T-cell (primary cell): ENCODE measurements around the gene DYNC1I1. TPM values are rescaled to one million over a fixed set of nuclear protein-coding genes. Genes with fewer than 3 reads are reported as not detected.

Experiments
- ATAC-seq, 4 experiments: fragments of 200-7000 bp in 3 of 4; fragments of 150-1000 bp in 1 of 4; cut with Tn5 transposase; replicated peaks in 1 of 4; 1 replicate in 3 of 4; 2 replicates in 1 of 4; pipeline ENCODE4 v1.10.0; 2021; ENCODE audit warnings: moderate library complexity in 3 of 4, mild to moderate bottlenecking in 2 of 4, moderate number of reproducible peaks in 1 of 4
- CTCF ChIA-PET, 2 donors: fragments of 300-600 bp; sonication (Branson Sonifier 250); formaldehyde crosslinking; loops; one replicate each; lab custom pipeline; 2022; ENCODE audit warnings: antibody characterized with exemption in 2 of 2; lab: Charles Lee
- POLR2A ChIA-PET, 2 donors: fragments of 300-600 bp; sonication (Branson Sonifier 250); formaldehyde crosslinking; loops; one replicate each; lab custom pipeline; 2022; ENCODE audit warnings: antibody characterized with exemption in 2 of 2; lab: Charles Lee
- DNase-seq, 35 experiments: peaks; one replicate each; pipeline versions ENCODE4 v3.0.0 to v3.0.0-alpha.2; 2013 to 2023
- H3K27ac ChIP-seq: one replicate; pipeline ENCODE4 v1.5.1; 2013; ENCODE audit warnings: low read length
- H3K27me3 ChIP-seq, 2 experiments: replicated peaks in 1 of 2; 1 replicate in 1 of 2; 2 replicates in 1 of 2; pipeline versions ENCODE4 v1.6.1 to v1.7.0; 2013; ENCODE audit warnings: low read length in 1 of 2, mixed read lengths in 1 of 2; ENCODE audit not compliant: control insufficient read depth in 2 of 2, insufficient read depth in 2 of 2; ENCODE audit errors: extremely low read depth in 1 of 2
- H3K36me3 ChIP-seq, 2 donors: 1 replicate in 1 of 2; 2 replicates in 1 of 2; pipeline versions ENCODE4 v1.6.1 to v1.7.0; 2013; ENCODE audit warnings: low read length in 1 of 2; ENCODE audit not compliant: control insufficient read depth in 2 of 2, insufficient read depth in 1 of 2; ENCODE audit errors: extremely low read depth in 1 of 2
- H3K4me1 ChIP-seq, 2 experiments: 1 replicate in 1 of 2; 2 replicates in 1 of 2; pipeline versions ENCODE4 v1.6.1 to v1.7.0; 2013; ENCODE audit warnings: low read length in 2 of 2, mixed read lengths in 1 of 2; ENCODE audit not compliant: insufficient read depth in 2 of 2, control insufficient read depth in 1 of 2; ENCODE audit errors: extremely low read depth in 1 of 2
- H3K4me3 ChIP-seq, 2 donors: 1 replicate in 1 of 2; 2 replicates in 1 of 2; pipeline versions ENCODE4 v1.5.1 to v1.7.0; 2013; ENCODE audit warnings: mild to moderate bottlenecking in 2 of 2, low read length in 1 of 2, moderate library complexity in 1 of 2; ENCODE audit not compliant: control insufficient read depth in 1 of 2; ENCODE audit errors: extremely low read depth in 1 of 2
- H3K9me3 ChIP-seq: 2 replicates; pipeline ENCODE4 v1.7.0; 2013
- H3K27ac Mint-ChIP-seq, 2 donors: one replicate each; pipeline ENCODE4 v1.8.0; 2020 to 2021; ENCODE audit warnings: mild to moderate bottlenecking in 2 of 2, mixed read lengths in 2 of 2
- H3K27me3 Mint-ChIP-seq, 2 donors: one replicate each; pipeline ENCODE4 v1.8.0; 2021 to 2022; ENCODE audit warnings: mixed read lengths in 2 of 2
- H3K36me3 Mint-ChIP-seq: one replicate; pipeline ENCODE4 v1.8.0; 2021; ENCODE audit warnings: mixed read lengths
- H3K4me1 Mint-ChIP-seq, 3 donors: one replicate each; pipeline ENCODE4 v1.8.0; 2020 to 2022; ENCODE audit warnings: mixed read lengths in 3 of 3, mild to moderate bottlenecking in 1 of 3
- H3K4me3 Mint-ChIP-seq, 3 donors: one replicate each; pipeline ENCODE4 v1.8.0; 2020 to 2022; ENCODE audit warnings: mild to moderate bottlenecking in 3 of 3, mixed read lengths in 3 of 3, moderate library complexity in 3 of 3
- H3K9me3 Mint-ChIP-seq, 3 donors: one replicate each; pipeline ENCODE4 v1.8.0; 2020 to 2022; ENCODE audit warnings: mixed read lengths in 3 of 3
- WGBS: methylation state at CpG from one replicate; pipeline ENCODE4 v1.1.5; 2013; ENCODE audit warnings: missing lambda C conversion rate; ENCODE audit not compliant: insufficient coverage; 5-methylcytosine and 5-hydroxymethylcytosine counted together
- total RNA-seq, 35 experiments: library from RNA in 6 of 35; stranded (reverse) in 6 of 35; fragments of 120-200 nt in 1 of 35; gene quantifications; one replicate each; pipeline versions ENCODE4 v1.2.1 to v1.2.4 and lab custom pipeline; 2013 to 2026

The DYNC1I1 gene
- total RNA-seq, 5 donors from 2014 or later (not counting 1 experiment from before 2014, with no cell fraction given), result 0.16 TPM; not detected in 4

- Histone ChIP-seq H3K36me3 (no peaks in the 10 kb centered on the region), H3K4me1 (no peaks in the 10 kb centered on the region), H3K4me3 (no peak overlapping the region), H3K27me3 (peaks cover 2 to 3% of the 10 kb centered on the region in 2 experiments), H3K9me3 (no peaks in the 10 kb centered on the region), H3K27ac (no peak overlapping the region)
- DNase-seq, result no peak
- peaks cover 0 to 7% (median 0%) of the 10 kb centered on the region in 3 donors for H3K9me3 Mint-ChIP-seq
- ChIA-PET POLR2A (no interaction called here), CTCF (no interaction called here)
- no peak overlapping the region for H3K4me3 Mint-ChIP-seq
- ATAC-seq, result no peak
- H3K36me3 Mint-ChIP-seq, result no peaks in the 10 kb centered on the region
- H3K27ac Mint-ChIP-seq, result no peak overlapping the region
- H3K4me1 Mint-ChIP-seq, result no peaks in the 10 kb centered on the region
- H3K27me3 Mint-ChIP-seq, result peaks cover 3 to 30% of the 10 kb centered on the region in 2 donors
These were observed 12.4 kb downstream of the DYNC1I1 start for GRCh38 chr7:95784796-95785195.

- Histone ChIP-seq H3K27me3 (no peaks in the 10 kb centered on the region), H3K27ac (no peak overlapping the region), H3K36me3 (no peaks in the 10 kb centered on the region), H3K4me3 (no peak overlapping the region), H3K9me3 (no peaks in the 10 kb centered on the region), H3K4me1 (no peaks in the 10 kb centered on the region)
- POLR2A ChIA-PET, result no interaction called here
- peaks cover 0 to 24% of the 10 kb centered on the region in 2 donors for H3K27me3 Mint-ChIP-seq
- DNase-seq (no peak), ATAC-seq (no peak)
- H3K4me1 Mint-ChIP-seq, result no peaks in the 10 kb centered on the region
- no peaks in the 10 kb centered on the region for H3K36me3 Mint-ChIP-seq
- H3K9me3 Mint-ChIP-seq, result peaks cover 0 to 12% (median 4%) of the 10 kb centered on the region in 3 donors
- no peak overlapping the region for H3K4me3 Mint-ChIP-seq
- no peak overlapping the region for H3K27ac Mint-ChIP-seq
- WGBS, result no CpG with 5 or more reads among the region's 6 CpGs
- CTCF ChIA-PET, result no interaction called here
These were observed 15.9 kb downstream of the DYNC1I1 start for GRCh38 chr7:95788258-95788657.

GRCh38 chr7:95788884-95789283 lies 16.5 kb downstream of the DYNC1I1 start:
- Histone ChIP-seq H3K36me3 (no peaks in the 10 kb centered on the region), H3K4me1 (no peaks in the 10 kb centered on the region), H3K27ac (no peak overlapping the region), H3K9me3 (no peaks in the 10 kb centered on the region), H3K4me3 (no peak overlapping the region), H3K27me3 (no peaks in the 10 kb centered on the region)
- Mint-ChIP-seq H3K4me1 (no peaks in the 10 kb centered on the region), H3K36me3 (no peaks in the 10 kb centered on the region), H3K27me3 (peaks cover 0 to 24% of the 10 kb centered on the region in 2 donors), H3K4me3 (no peak overlapping the region), H3K9me3 (peaks cover 0 to 12% (median 4%) of the 10 kb centered on the region in 3 donors), H3K27ac (no peak overlapping the region)
- DNase-seq (no peak), ATAC-seq (no peak)
- POLR2A ChIA-PET, result no interaction called here
- CTCF ChIA-PET, result no interaction called here
- no CpG with 5 or more reads among the region's 2 CpGs for WGBS

- Mint-ChIP-seq H3K27me3 (peaks cover 0 to 4% of the 10 kb centered on the region in 2 donors), H3K27ac (no peak overlapping the region), H3K36me3 (no peaks in the 10 kb centered on the region), H3K9me3 (peaks cover 0 to 5% (median 4%) of the 10 kb centered on the region in 3 donors), H3K4me3 (no peak overlapping the region), H3K4me1 (no peaks in the 10 kb centered on the region)
- Histone ChIP-seq H3K4me1 (no peaks in the 10 kb centered on the region), H3K27ac (no peak overlapping the region), H3K27me3 (no peaks in the 10 kb centered on the region), H3K9me3 (no peaks in the 10 kb centered on the region), H3K36me3 (no peaks in the 10 kb centered on the region), H3K4me3 (no peak overlapping the region)
- ChIA-PET CTCF (no interaction called here), POLR2A (no interaction called here)
- no peak for ATAC-seq
- DNase-seq, result no peak
- WGBS, result 96% methylated on average over 3 of the region's 5 CpGs
These were observed 21.3 kb downstream of the DYNC1I1 start for GRCh38 chr7:95793658-95794057.

GRCh38 chr7:95794917-95795515 lies 22.7 kb downstream of the DYNC1I1 start:
- H3K9me3 ChIP-seq, result no peaks in the 10 kb centered on the region
- no peak overlapping the region for H3K4me3 Mint-ChIP-seq
- no peak overlapping the region for H3K27ac ChIP-seq
- no peaks in the 10 kb centered on the region for H3K36me3 Mint-ChIP-seq
- ChIA-PET CTCF (no interaction called here), POLR2A (no interaction called here)
- no CpG with 5 or more reads among the region's 3 CpGs for WGBS
- no peak overlapping the region for H3K27ac Mint-ChIP-seq
- H3K4me1 ChIP-seq, result no peaks in the 10 kb centered on the region
- no peaks in the 10 kb centered on the region for H3K27me3 ChIP-seq
- no peaks in the 10 kb centered on the region for H3K4me1 Mint-ChIP-seq
- peaks cover 0 to 6% of the 10 kb centered on the region in 2 donors for H3K27me3 Mint-ChIP-seq
- H3K36me3 ChIP-seq, result no peaks in the 10 kb centered on the region
- ATAC-seq, result no peak
- no peak for DNase-seq
- no peak overlapping the region for H3K4me3 ChIP-seq
- peaks cover 0 to 5% (median 4%) of the 10 kb centered on the region in 3 donors for H3K9me3 Mint-ChIP-seq

- Histone ChIP-seq H3K4me1 (no peaks in the 10 kb centered on the region), H3K27ac (no peak overlapping the region), H3K36me3 (no peaks in the 10 kb centered on the region), H3K9me3 (no peaks in the 10 kb centered on the region), H3K4me3 (no peak overlapping the region), H3K27me3 (no peaks in the 10 kb centered on the region)
- Mint-ChIP-seq H3K4me3 (no peak overlapping the region), H3K4me1 (no peaks in the 10 kb centered on the region), H3K36me3 (no peaks in the 10 kb centered on the region), H3K27ac (no peak overlapping the region), H3K9me3 (peaks cover 0 to 5% (median 0%) of the 10 kb centered on the region in 3 donors), H3K27me3 (peaks cover 2 to 10% of the 10 kb centered on the region in 2 donors)
- ATAC-seq (no peak), DNase-seq (no peak)
- WGBS, result 17% methylated on average over 1 of the region's 1 CpG
- CTCF ChIA-PET, result no interaction called here
- POLR2A ChIA-PET, result no interaction called here
These were observed 24.3 kb downstream of the DYNC1I1 start for GRCh38 chr7:95796617-95797016.
